Activated CD8-positive, alpha-beta T cell treated with anti-CD3 and anti-CD28 coated beads for 36 hours (primary cell): ENCODE measurements around the gene MTOR. TPM values are rescaled to one million over a fixed set of nuclear protein-coding genes. Genes with fewer than 3 reads are reported as not detected.
A peak's percentile ranks its signal among the peaks of the same experiment; 100 is the strongest.
"Not testable (repeated sequence)": the region's sequence is repeated elsewhere in the genome, so short reads cannot be mapped to it uniquely, and the experiment has no call there.

ENCODE experiments used
- ATAC-seq: fragments of 200-7000 bp; cut with Tn5 transposase; one replicate; pipeline ENCODE4 v1.10.0; 2021; ENCODE audit warnings: mild to moderate bottlenecking, moderate library complexity
- CTCF ChIA-PET: fragments of 350-600 bp; sonication (Branson Sonifier 250); formaldehyde crosslinking; loops from one replicate; lab custom pipeline; 2021; ENCODE audit warnings: antibody characterized with exemption; lab: Charles Lee
- POLR2A ChIA-PET: fragments of 350-600 bp; sonication (Branson Sonifier 250); formaldehyde crosslinking; loops from one replicate; lab custom pipeline; 2021; ENCODE audit warnings: antibody characterized with exemption; lab: Charles Lee
- DNase-seq: peaks from one replicate; pipeline ENCODE4 v3.0.0-alpha.2; 2020
- H3K27ac Mint-ChIP-seq: one replicate; pipeline ENCODE4 v1.8.0; 2021; ENCODE audit warnings: mild to moderate bottlenecking, mixed read lengths
- H3K27me3 Mint-ChIP-seq: one replicate; pipeline ENCODE4 v1.8.0; 2021; ENCODE audit warnings: mixed read lengths
- H3K36me3 Mint-ChIP-seq: one replicate; pipeline ENCODE4 v1.8.0; 2021; ENCODE audit warnings: low read depth, mixed read lengths
- H3K4me1 Mint-ChIP-seq: one replicate; pipeline ENCODE4 v1.8.0; 2021; ENCODE audit warnings: low read depth, mixed read lengths
- H3K4me3 Mint-ChIP-seq: one replicate; pipeline ENCODE4 v1.8.0; 2021; ENCODE audit warnings: mild to moderate bottlenecking, moderate library complexity, mixed read lengths
- H3K9me3 Mint-ChIP-seq: one replicate; pipeline ENCODE4 v1.8.0; 2021; ENCODE audit warnings: mixed read lengths
- CTCF ChIP-seq: fragments of 200-600 bp; IDR thresholded peaks from one replicate; pipeline ENCODE4 v1.8.0; 2022; ENCODE audit warnings: antibody characterized with exemption, mild to moderate bottlenecking
- intact Hi-C: fragments of 100-400 bp; cut with micrococcal nuclease; formaldehyde crosslinking; loops from one replicate; pipeline ENCODE4 v1.10.0; 2022
- total RNA-seq, 2 experiments: library from RNA; stranded (reverse); gene quantifications; one replicate each; pipeline ENCODE4 v1.2.3, GENCODE V29; 2021

Gene MTOR
- total RNA-seq, 2 experiments from 2014 or later = 34.7 to 36.8 TPM

GRCh38 chr1:11302366-11302765 is 40.0 kb upstream of the MTOR start:
- ChIA-PET POLR2A (interaction anchor here (0.6 to 2.2 kb wide), 2 partner anchors 11 to 311 kb away, joined by 3 to 7 read pairs; no protein-coding TSS in a partner anchor), CTCF (no interaction called here)
- intact Hi-C loops = no loop called here

GRCh38 chr1:11301601-11302000 is 39.2 kb upstream of the MTOR start:
- Mint-ChIP-seq H3K9me3 (no peaks in the 10 kb centered on the region), H3K27me3 (no peaks in the 10 kb centered on the region), H3K4me1 (peaks cover 4% of the 10 kb centered on the region), H3K36me3 (peaks cover 2% of the 10 kb centered on the region), H3K27ac (no peak overlapping the region), H3K4me3 (no peak overlapping the region)
- ChIA-PET CTCF (no interaction called here), POLR2A (interaction anchor here (0.6 to 2.2 kb wide), 2 partner anchors 11 to 25 kb away, joined by 4 to 7 read pairs; no protein-coding TSS in a partner anchor)
- ATAC-seq (no peak), DNase-seq (no peak)
- intact Hi-C loops = no loop called here
- no peak for TF ChIP-seq CTCF

More at GRCh38 chr1:11302366-11302765, 40.0 kb upstream of the MTOR start:
- Mint-ChIP-seq H3K27me3 (no peaks in the 10 kb centered on the region), H3K4me1 (no peaks in the 10 kb centered on the region), H3K36me3 (no peaks in the 10 kb centered on the region), H3K27ac (no peak overlapping the region), H3K9me3 (no peaks in the 10 kb centered on the region), H3K4me3 (no peak overlapping the region)
- DNase-seq (no peak), ATAC-seq (no peak)
- no peak for TF ChIP-seq CTCF

GRCh38 chr1:11299225-11299574 is 36.8 kb upstream of the MTOR start:
- ATAC-seq (no peak), DNase-seq (no peak)
- ChIA-PET CTCF (interaction anchor here (1.0 kb wide), 1 partner anchor 19 kb away, joined by 3 read pairs; no protein-coding TSS in a partner anchor), POLR2A (interaction anchor here (0.6 kb wide), 1 partner anchor 28 kb away, joined by 3 read pairs; no protein-coding TSS in a partner anchor)
- no peaks in the 10 kb centered on the region for H3K9me3 Mint-ChIP-seq
- H3K4me3 Mint-ChIP-seq = no peak overlapping the region
- peaks cover 10% of the 10 kb centered on the region for H3K4me1 Mint-ChIP-seq
- H3K27ac Mint-ChIP-seq = no peak overlapping the region
- intact Hi-C loops = no loop called here
- no peak for TF ChIP-seq CTCF
- H3K36me3 Mint-ChIP-seq = peaks cover 17% of the 10 kb centered on the region
- H3K27me3 Mint-ChIP-seq = no peaks in the 10 kb centered on the region

GRCh38 chr1:11298390-11299224 is 36.3 kb upstream of the MTOR start:
- Mint-ChIP-seq H3K27ac (peak overlapping the region; percentile 61), H3K36me3 (peaks cover 20% of the 10 kb centered on the region), H3K4me3 (no peak overlapping the region), H3K9me3 (no peaks in the 10 kb centered on the region), H3K27me3 (no peaks in the 10 kb centered on the region), H3K4me1 (peaks cover 12% of the 10 kb centered on the region)
- ATAC-seq = no peak
- ChIA-PET CTCF (no interaction called here), POLR2A (no interaction called here)
- intact Hi-C loops = no loop called here
- no peak for TF ChIP-seq CTCF
- no peak for DNase-seq

- H3K27me3 Mint-ChIP-seq, ATAC-seq, DNase-seq, intact Hi-C loops, H3K9me3 Mint-ChIP-seq, H3K4me3 Mint-ChIP-seq, POLR2A ChIA-PET, CTCF ChIA-PET: not testable (repeated sequence)
- Mint-ChIP-seq H3K4me1 (peaks cover 14% of the 10 kb centered on the region), H3K27ac (peak overlapping the region; percentile 14), H3K36me3 (peaks cover 26% of the 10 kb centered on the region)
These were observed 35.4 kb upstream of the MTOR start for GRCh38 chr1:11297774-11298173.
